Stimulated activated CD4-positive, alpha-beta T cell treated with anti-CD3 and anti-CD28 coated beads, Interleukin-1b, Interleukin-23, amount 100 ng/mL, for 24 hours (primary cell): ENCODE data around the gene SLC30A10.
"Not testable (repeated sequence)": the region's sequence is repeated elsewhere in the genome, so short reads cannot be mapped to it uniquely, and the experiment has no call there.

Experiments used
- DNase-seq, 4 experiments: peaks; one replicate each; pipeline ENCODE4 v3.0.0-alpha.2; 2020; ENCODE audit warnings: low read depth in 4 of 4, low spot score in 1 of 4

Gene SLC30A10

DNA sequence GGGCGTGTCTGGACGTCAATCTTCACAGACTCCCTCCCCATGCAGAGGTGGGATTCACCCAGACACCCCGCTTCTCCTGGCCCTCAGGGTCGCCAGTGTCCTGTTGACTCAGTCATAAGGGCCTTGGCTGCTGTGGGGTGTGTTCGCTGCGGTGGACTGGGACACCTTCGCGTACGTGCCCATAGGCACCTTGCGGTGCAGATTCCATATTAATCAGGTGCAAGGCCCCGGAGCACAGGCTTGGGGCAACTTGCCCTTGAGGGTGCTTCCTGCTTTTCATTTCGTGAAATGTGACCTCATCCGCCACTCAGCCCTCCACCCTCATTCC, 398 bp upstream of the SLC30A10 start:
- no peak for DNase-seq

DNA sequence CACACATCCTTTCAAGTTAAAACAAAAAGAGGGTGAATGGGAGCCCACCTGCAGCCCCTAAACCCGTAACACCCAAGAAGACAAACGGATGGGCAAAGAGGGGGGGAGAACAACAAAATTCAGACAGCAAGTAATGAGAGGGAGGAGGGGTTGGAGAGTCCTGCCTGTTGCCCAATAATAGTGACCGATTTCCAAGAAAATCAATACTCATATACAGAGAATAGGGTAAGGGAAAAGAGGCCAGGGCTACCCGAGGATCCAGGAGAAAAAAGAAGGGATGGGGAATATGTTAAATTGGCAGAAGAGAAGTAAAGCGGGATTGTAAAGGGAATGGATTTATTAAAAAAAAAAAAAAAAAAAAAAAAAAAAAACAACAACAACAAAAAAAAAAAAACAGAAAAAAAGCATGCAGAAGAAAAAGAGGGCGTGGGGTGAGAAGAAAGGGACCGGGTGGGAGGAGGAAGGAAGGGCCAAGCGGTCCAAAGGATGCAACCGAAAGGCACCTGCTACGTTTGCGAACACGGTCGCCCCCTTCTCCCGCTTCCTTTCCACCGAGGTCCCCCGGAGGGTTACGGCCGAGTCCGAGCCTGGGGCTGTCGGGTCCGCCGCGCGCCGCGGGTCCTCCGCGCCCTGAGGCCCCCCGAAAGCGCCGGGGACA, 930 bp downstream of the SLC30A10 start:
- no peak for DNase-seq

DNA sequence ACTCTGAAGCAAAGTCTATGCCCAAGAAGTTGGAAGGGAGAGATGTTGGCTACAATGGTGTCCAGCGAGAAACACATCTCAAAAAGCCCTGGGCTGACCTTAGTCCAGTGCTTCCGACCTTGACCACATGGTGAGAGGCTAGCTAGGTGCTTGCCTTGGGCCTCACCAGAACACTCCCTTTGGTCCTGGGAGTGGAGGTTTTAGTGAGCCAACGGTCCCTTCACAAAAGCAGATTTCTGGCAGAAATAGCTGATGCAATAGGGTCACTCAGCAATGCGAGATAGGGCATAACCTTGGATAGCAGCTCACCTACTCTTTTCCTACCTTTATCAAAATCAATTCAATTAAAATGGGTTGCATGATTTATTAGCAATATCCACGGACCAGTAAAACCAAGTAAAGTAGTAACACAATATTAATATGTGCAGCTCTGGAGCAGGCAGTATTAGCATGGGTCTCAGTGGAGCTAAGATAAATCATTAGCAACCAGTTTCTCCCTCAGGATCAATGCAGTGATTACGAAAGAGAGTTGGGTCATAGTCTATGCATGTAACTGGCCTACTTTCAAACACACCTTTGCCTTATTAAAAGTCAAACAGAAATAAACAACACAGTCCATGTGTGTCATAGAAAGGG, 1.9 kb downstream of the SLC30A10 start:
- no peak for DNase-seq

DNA sequence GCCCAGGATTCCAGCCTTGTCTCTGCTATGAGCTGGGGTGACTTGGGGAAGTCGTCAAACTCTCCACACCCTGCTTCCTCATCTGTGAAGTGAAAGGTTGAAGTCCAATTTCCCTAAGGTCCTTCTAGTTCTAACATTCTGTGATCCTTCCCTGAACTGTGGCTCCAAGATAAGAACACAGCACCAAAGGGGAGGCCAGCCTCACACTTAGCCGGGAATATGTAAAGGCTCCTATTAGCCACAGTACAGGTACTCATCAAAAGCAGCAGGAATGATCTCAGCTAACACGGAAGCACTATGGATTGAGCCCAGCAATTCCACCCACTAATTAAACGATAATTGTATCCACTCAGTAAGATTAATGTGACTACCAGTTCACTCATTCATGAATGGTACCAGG, 4.0 kb downstream of the SLC30A10 start:
- no peak for DNase-seq

DNA sequence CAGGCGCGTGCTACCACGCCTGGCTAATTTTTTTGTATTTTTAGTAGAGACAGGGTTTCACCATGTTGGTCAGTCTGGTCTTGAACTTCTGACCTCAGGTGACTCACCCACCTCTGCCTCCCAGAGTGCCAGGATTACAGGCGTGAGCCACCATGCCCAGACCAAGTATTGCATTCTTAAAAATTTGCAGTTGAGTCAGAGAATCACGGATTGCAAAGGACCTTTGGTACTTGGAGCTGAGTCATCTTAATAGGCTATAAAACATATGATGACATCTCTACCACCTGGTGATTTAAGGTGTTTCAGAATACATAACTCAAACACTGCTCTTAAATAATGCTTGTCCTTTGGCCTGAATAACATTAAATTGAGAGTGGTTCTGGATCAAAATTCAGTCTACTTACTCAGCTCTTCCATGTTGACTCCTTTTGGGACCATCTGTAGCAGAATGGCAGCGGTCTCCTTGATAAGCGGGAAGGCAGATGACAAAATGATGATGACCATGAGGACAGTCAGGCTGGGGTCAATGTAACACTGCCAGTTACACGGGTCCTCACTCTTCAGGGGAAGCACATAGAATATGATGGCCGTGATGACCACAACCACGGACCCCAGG, 10.4 kb downstream of the SLC30A10 start:
- no peak for DNase-seq

DNA sequence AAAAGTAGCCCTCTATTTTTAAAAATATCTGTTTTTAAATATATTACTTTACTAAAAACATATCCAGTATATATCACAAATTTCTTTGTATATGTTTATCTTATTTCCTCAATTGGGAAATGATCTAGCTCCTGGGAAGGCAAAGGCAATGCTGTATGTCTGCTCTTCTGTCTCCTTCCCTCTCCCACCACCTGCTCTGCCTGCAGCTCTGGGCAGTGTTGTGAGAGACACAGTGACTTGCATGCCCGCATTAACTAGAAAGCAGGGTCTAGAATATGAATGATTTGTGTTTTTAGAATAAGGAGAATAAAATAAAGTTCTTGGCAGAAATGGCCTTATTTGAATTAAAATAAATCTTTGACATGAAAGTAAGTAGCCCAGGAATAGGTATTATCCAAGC, 11.1 kb downstream of the SLC30A10 start:
- no peak for DNase-seq

DNA sequence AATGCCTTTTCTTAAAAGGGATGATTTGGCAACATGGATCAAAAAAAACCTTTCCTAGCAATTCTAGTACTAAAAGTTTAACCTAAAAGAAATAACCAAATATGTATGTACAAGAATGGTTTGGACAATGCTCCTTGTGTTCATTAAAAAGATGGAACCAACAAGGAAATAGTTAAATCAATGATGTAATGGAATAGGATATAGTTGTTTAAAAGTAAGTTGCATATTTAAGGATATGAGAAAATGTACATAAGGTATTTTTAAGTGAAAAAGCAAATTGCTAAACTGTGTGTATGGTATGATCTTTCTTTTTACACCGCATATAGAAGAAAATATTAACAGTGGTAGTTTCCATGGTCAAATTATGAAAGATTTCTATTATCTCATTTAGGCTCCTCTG, 12.1 kb downstream of the SLC30A10 start:
- no peak for DNase-seq

DNA sequence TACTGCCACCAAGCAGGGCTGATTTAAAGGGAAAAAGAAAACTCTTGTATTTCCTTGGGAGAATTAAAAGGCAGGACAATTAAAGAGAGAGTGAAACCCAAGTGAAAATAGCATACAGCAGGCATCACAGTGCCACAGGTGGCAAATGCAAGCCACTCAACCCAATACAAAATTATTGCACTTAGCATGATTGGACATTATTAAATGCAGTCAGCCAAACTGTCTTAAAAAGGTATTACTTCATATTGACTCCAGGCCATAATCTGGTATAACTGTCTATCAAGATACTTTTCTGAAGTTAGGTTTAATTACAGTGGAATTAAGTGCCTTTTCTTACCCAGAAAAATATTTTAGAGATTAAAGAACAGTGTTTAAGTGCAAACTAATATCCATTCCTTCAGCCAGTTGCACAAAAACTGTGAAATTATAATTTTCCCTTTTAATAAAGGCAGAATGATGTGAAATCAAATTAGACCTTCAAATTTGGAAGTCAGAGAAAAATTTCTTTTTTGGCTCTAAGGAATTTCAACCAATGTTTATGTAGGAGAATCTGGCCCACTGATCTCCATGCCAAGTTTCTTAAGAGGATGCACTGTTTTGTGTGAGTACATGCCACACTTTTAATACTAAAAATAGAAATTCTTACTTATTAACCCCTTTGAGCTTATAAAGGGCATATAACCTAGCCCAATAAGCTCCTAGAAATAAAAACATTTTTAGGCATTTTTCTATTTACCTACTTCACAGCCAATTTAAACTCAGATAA, 15.2 kb downstream of the SLC30A10 start:
- no peak for DNase-seq

DNA sequence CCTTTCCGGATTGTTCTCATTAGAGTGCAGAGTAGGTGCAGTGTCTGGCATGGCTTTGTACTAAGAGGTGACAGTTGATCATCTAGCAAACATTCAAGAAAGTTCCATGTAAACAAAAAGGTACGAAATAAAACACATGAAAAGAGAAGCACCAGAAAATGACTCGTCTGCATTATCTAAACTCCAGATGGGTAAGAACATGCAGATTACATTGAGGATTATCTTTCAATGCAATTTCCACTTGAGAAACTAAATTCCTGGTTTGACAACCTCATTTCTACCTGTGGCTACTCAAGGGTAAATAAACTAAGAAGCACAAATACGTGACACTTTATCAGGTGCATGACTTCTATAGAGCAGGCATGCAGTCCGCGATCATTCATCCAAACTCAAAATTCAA, 17.6 kb downstream of the SLC30A10 start:
- no peak for DNase-seq

DNA sequence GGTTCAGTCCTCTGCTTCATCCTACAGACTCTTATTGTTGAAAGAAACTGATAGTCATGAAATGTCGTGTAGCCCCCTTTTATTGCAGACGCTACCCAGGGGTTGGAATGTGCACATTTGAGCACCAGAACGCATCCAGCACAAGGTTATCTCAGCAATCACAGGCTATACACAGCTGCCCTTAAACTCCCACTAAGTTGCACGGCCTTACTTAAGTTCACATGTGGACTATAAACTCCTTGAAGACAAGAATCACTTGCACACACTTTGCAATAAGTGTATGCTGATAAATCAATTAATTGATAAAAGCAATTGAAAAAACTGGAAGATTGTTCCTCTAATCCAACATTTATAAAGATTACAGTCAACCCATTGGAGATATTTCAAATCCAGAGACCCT, 18.9 kb downstream of the SLC30A10 start:
- no peak for DNase-seq

DNA sequence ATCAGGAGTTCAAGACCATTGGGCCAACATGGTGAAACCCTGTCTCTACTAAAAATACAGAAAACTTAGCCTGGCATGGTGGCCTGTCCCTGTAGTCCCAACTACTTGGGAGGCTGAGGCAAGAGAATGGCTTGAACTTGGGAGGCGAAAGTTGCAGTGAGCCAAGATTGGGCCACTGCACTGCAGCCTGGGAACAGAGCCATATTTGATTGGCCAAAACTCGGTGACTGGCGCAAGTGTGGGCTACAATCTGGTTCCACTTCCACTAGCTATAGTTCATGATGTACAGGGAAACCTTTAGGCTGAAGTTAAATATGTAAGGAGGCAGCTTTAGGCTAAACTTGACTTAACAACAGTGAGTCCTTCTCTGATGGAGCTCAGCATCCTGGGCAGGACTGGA, 20.2 kb downstream of the SLC30A10 start:
- DNase-seq: no peak

DNA sequence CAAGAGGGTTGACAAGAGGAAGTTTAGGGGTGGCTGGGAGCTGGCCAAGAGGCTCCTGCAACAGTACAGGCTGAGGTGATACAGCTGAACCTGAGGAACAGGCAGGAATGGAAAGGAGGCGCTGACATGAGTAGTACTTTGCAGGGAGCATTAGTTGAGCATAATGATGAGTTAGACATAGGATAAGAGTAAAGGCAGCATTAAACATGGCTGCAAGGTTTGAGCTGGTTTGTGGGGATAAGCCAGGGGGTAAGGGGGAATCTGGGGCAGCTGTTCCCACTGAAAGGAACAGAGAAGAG, 20.6 kb downstream of the SLC30A10 start:
- DNase-seq: no peak

DNA sequence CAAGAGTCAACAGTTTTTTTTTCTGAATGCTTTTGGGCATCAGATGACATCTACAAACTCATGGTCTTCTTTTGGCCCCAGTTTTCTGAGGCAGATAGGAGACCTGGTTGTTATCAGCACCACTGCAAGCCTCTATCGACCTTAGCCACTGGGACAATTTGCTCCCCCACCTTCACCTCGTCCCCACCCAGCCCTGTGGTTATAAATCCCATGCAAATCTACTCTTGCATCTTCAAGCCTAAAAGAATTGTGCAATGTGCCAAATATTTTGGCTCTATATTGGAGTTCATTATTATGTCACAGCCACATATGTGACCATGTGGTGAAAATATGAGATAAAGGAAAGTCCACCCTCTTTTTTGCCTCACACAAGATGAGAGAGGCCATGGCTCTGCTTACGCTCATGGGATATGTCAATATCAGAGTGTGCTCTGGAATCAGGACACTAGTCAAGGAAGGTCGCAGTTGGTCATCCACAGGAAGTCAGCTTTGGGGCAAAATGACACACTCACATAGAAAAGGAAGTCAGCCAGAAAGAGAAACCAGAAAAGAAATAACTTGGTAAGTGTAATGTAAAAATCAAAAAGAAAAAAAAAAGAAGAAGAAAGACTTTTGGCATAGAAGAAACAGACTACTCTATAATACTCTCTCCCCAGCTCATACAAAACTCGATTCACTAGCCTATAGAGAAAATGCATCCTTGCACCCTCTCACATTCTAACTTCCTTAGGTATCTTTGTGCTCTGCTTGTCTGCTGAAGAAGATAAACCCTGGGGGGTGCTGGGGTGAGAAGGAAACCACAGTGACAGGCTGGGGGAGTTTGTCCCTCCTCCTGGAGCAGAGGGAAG, 21.2 kb downstream of the SLC30A10 start:
- no peak for DNase-seq

DNA sequence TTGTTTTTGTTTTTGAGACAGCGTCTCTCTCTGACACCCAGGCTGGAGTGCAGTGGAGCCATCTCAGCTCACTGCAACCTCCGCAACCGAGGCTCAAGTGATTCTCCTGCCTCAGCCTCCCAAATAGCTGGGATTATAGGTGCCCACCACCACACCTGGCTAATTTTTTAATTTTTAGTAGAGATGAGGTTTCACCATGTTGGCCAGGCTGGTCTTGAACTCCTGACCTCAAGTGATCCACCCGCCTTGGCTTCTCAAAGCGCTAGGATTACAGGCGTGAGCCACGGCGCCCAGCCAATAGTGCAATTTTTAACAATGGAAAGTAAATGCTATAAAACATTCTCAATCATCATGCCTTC, 21.8 kb downstream of the SLC30A10 start:
- not testable (repeated sequence) for DNase-seq

DNA sequence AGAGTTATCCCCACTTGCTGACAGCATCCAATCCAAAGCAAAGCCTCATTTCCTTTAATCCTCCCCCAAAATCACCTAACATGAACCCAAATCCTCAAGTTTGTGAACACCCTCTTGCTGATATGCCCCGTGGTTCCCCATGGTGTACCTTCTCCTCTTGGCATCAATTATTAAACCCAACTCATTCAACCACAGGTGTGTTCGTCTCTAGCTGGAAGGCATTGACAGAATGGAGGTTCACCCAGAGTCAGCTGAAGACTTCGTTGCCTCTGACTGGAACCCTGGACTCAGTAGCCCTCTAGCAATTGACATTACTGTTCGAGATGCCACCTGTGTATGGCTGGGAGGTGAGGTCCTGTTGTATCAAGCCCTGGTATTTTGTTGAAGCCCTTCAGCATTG, 22.8 kb downstream of the SLC30A10 start:
- DNase-seq: no peak

DNA sequence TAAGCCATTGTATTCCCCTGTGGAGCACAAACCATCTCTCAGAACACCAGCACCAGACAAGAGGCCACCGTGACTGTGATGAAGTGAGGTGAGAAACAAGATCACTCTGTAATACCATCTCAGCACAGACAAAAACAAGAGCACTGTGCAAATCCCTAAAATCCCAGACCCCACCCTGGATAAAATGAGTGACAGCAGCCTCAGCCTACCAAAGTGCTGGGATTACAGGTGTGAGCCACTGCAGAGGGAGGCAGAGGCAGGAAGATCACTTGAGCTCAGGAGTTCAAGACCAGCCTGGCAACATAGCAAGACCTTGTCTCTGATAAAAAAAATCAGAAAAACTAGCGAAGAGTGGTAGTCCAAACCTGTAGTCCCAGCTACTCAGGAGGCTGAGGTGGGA, 23.4 kb downstream of the SLC30A10 start:
- no peak for DNase-seq

DNA sequence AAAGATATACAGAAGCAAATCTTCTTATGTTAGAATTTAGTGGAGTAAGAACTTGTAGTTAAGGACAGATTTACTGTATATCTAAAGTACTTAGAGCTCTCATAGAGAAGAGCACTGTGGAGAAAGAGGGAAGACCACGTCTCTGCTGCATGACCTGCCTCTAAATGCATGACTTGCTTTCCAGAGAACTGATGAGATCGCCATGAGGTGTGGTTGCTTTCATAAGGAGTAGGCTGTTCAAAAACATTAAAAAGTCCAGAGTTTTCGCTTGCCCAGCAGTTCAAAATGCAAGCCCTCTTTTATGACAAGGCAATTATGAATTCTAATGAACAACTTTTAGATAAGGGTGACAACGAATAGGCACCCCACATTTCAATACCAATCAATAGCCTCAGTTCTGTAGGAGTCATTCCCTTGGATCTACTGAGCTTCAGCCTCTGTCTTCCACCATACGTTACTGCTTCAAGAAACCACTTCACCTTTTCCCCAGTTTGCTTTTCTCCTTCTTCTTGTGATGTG, 24.9 kb downstream of the SLC30A10 start:
- no peak for DNase-seq

DNA sequence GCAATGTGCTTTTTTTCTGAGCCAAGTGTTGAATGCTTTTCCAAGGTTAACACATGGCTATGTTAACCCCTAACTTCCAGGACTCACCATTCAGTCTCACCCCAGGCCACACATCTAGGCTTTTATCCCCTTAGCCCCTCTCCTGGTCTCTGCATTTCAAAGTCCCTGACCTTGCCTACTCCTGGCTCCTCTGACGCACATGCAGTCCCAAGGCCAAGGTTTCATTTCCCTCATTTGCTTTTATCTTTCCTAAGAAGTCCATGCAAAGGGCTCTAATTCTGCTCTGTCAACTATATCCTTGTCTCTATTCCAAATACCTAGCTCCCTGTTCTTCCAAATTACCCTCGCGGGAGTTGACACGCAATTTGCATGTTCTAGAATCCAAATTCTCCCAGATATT, 25.4 kb downstream of the SLC30A10 start:
- no peak for DNase-seq

DNA sequence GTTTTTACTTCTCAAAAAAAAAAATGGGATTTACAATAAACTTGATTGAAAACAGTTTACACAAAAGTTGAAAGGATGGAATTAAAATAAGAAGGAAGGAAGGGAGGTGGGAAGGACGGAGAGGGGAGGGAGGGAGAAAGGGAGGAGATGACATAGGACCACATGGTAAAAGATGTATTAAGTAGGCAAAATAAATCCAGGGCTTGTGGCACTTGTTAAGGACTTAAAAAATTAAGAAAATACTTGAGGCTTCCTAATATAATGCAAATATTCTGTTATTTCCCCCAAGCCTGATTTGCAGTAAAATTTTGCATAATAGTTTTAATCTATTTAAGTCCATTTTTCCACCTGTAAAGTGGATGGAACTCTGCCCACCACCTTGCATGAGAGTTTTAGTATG, 27.5 kb downstream of the SLC30A10 start:
- DNase-seq: no peak

DNA sequence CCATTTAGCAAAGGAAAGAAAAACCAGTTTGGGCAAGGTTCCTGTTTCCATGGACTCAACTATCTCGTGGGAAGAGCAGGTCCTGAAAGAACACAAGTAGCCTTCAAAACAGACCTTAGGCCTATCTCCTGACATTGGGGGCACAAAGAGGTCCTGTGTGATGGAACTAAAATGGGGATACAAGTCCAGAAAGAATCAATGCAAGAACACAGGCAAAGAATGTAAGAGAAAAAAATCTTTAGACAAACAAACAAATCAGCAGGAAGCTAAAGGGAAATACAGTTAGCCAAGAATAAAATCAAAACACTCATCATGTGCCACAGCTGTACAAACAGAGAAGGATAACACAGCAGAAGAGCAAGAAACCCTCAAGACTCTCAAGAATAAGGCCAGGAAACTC, 28.2 kb downstream of the SLC30A10 start:
- DNase-seq: no peak

DNA sequence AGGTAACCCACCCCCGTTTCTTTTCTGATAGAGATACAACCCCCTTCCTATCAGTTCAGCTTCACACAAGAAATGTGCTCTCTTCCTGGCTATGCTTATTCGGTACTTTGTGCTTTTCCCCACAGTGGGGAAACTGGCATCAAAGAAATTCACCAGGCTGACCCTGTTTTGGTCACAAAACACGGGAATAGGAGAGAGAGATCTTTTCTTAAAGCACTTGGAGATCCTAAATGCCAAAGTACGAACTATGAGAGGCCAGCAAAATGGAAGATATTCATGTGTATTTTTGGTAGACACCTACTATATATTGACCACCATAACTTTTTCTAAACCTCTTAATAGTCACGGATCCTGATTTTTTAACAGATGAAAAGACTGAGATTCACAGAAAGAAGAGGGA, 30.0 kb downstream of the SLC30A10 start:
- DNase-seq: no peak
